OCI-LY1 (cell line): ENCODE data around the gene RAB1A.

Experiments used
- H2AFZ ChIP-seq: fragments of 200-600 bp; sonication (generic), shearing (Covaris generic); 2 replicates; pipeline ENCODE4 v1.6.0; 2014; ENCODE audit warnings: antibody characterized with exemption, mild to moderate bottlenecking, low read length
- H3F3A ChIP-seq: fragments of 200-600 bp; sonication (generic), shearing (Covaris generic); 2 replicates; pipeline ENCODE4 v1.6.0; 2014; ENCODE audit warnings: mild to moderate bottlenecking, antibody characterized with exemption, low read length, moderate library complexity; ENCODE audit not compliant: insufficient read depth
- H3K27ac ChIP-seq: fragments of 200-600 bp; sonication (generic); 2 replicates; pipeline ENCODE4 v1.5.1; 2014; ENCODE audit warnings: low read length, mixed run types, mild to moderate bottlenecking, low read depth; ENCODE audit not compliant: poor library complexity, severe bottlenecking
- H3K27me3 ChIP-seq: fragments of 200-600 bp; sonication (generic); 2 replicates; pipeline ENCODE4 v1.6.0; 2014; ENCODE audit warnings: antibody characterized with exemption, mild to moderate bottlenecking, low read length, moderate library complexity; ENCODE audit not compliant: insufficient read depth
- H3K36me3 ChIP-seq: fragments of 200-600 bp; sonication (generic); 2 replicates; pipeline ENCODE4 v1.6.1; 2014; ENCODE audit warnings: mild to moderate bottlenecking, antibody characterized with exemption, low read length, moderate library complexity, mixed read lengths; ENCODE audit not compliant: insufficient read depth
- H3K4me1 ChIP-seq: fragments of 200-600 bp; sonication (generic); 2 replicates; pipeline ENCODE4 v1.5.1; 2014; ENCODE audit warnings: mild to moderate bottlenecking, low read length, moderate library complexity; ENCODE audit not compliant: insufficient read depth, severe bottlenecking
- H3K4me2 ChIP-seq: fragments of 200-600 bp; sonication (generic), shearing (Covaris generic); 2 replicates; pipeline ENCODE4 v1.6.1; 2014; ENCODE audit warnings: low read length
- H3K4me3 ChIP-seq: fragments of 200-600 bp; sonication (generic); 2 replicates; pipeline ENCODE4 v1.5.1; 2014; ENCODE audit warnings: low read length, low read depth, mild to moderate bottlenecking, mixed read lengths; ENCODE audit not compliant: poor library complexity, severe bottlenecking
- H3K79me2 ChIP-seq: fragments of 200-600 bp; shearing (Covaris generic); 2 replicates; pipeline ENCODE4 v1.6.1; 2016; ENCODE audit warnings: mixed run types, low read length, mixed read lengths; ENCODE audit not compliant: insufficient read depth
- H3K9ac ChIP-seq: fragments of 200-600 bp; sonication (generic), shearing (Covaris generic); 2 replicates; pipeline ENCODE4 v1.6.1; 2014; ENCODE audit warnings: mild to moderate bottlenecking, low read length, mixed read lengths
- H3K9me2 ChIP-seq: fragments of 200-600 bp; sonication (generic), shearing (Covaris generic); 2 replicates; pipeline ENCODE4 v1.6.1; 2014; ENCODE audit warnings: low read depth, mild to moderate bottlenecking, low read length, mixed read lengths
- H3K9me3 ChIP-seq: fragments of 200-600 bp; shearing (Covaris generic); 2 replicates; pipeline ENCODE4 v1.6.1; 2014; ENCODE audit warnings: low read length, mixed read lengths
- H4K20me1 ChIP-seq: fragments of 200-600 bp; sonication (generic), shearing (Covaris generic); 2 replicates; pipeline ENCODE4 v1.6.0; 2016; ENCODE audit warnings: mild to moderate bottlenecking, low read length; ENCODE audit not compliant: insufficient read depth
- CTCF ChIP-seq: fragments of 200-600 bp; sonication (generic), shearing (Covaris generic); IDR thresholded peaks from 2 replicates; pipeline ENCODE4 v1.5.1; 2017; ENCODE audit warnings: mild to moderate bottlenecking, antibody characterized with exemption, low read length, moderate library complexity, mixed read lengths
- EZH2 ChIP-seq: fragments of 200-600 bp; sonication (generic), shearing (Covaris generic); IDR thresholded peaks from 2 replicates; pipeline ENCODE4 v1.8.0; 2017; ENCODE audit warnings: borderline replicate concordance, mixed run types, mild to moderate bottlenecking, antibody characterized with exemption, low read length, moderate library complexity, mixed read lengths

Gene RAB1A

DNA sequence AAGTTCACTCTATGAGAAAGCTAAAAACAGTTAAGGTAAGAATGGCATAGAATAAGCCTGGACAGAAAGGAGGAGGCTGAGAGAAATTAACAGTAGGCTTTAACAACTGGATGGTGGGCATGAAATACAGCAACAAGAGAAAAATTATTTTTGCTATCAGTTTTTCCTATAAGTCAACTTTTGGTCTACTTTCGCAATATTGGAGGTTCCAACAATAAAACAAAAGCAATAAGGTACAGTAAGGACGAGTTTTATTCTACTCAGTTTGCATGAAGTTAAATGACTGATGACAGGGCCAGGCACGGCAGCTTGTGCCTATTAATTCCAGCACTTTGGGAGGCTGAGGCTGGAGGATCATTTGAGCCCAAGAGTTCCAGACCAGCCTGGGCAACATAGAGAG, 17.3 kb downstream of the RAB1A start:
- H3K4me3 ChIP-seq = no peak overlapping the region
- H3K36me3 ChIP-seq = peaks cover 13% of the 10 kb centered on the region; the same call in 1 of the 2 replicates
- no peaks in the 10 kb centered on the region for H3K9me2 ChIP-seq
- peaks cover 25% of the 10 kb centered on the region for H3K4me1 ChIP-seq
- H3K9ac ChIP-seq = no peak overlapping the region
- H3K27me3 ChIP-seq = no peaks in the 10 kb centered on the region
- H3K9me3 ChIP-seq = no peaks in the 10 kb centered on the region
- no peaks in the 10 kb centered on the region for H3F3A ChIP-seq
- no peak overlapping the region for H2AFZ ChIP-seq
- H3K4me2 ChIP-seq = no peak overlapping the region
- H4K20me1 ChIP-seq = peaks cover 4% of the 10 kb centered on the region; the same call in 1 of the 2 replicates
- TF ChIP-seq CTCF (no peak), EZH2 (no peak)
- H3K79me2 ChIP-seq = peaks cover 97% of the 10 kb centered on the region
- no peak overlapping the region for H3K27ac ChIP-seq

DNA sequence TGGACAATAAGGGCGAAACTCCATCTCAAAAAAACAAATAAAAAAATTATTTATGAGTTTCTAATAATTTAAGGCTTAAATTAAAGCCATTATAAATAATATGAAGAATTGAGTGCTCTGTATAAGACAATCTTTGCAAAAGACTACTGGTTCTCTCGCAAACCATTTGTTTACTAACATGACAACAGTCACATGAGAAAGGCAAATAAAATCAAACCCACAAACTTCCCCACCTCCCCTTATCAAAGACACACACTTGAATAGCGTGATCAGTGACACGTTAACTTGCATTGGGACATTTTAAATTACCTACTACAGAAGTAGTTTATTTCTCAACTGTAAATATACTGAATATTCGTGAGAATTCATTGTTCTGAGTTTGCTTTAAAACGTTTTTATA, 21.1 kb downstream of the RAB1A start:
- H3F3A ChIP-seq = no peaks in the 10 kb centered on the region
- TF ChIP-seq EZH2 = no peak
- TF ChIP-seq CTCF = no peak
- H3K36me3 ChIP-seq = peaks cover 19% of the 10 kb centered on the region; the same call in 1 of the 2 replicates
- no peak overlapping the region for H3K9ac ChIP-seq
- no peaks in the 10 kb centered on the region for H4K20me1 ChIP-seq
- H3K4me2 ChIP-seq = no peak overlapping the region
- H3K27ac ChIP-seq = no peak overlapping the region
- no peaks in the 10 kb centered on the region for H3K9me3 ChIP-seq
- no peaks in the 10 kb centered on the region for H3K27me3 ChIP-seq
- H3K79me2 ChIP-seq = peaks cover 89% of the 10 kb centered on the region
- no peak overlapping the region for H2AFZ ChIP-seq
- no peaks in the 10 kb centered on the region for H3K9me2 ChIP-seq
- no peak overlapping the region for H3K4me3 ChIP-seq
- peaks cover 22% of the 10 kb centered on the region for H3K4me1 ChIP-seq

- no peak overlapping the region for H3K4me3 ChIP-seq
- H3K4me1 ChIP-seq = peaks cover 12% of the 10 kb centered on the region
- TF ChIP-seq EZH2 = no peak
- TF ChIP-seq CTCF = no peak
- no peak overlapping the region for H3K9ac ChIP-seq
- no peak overlapping the region for H2AFZ ChIP-seq
- H3K27me3 ChIP-seq = no peaks in the 10 kb centered on the region
- no peak overlapping the region for H3K4me2 ChIP-seq
- H3K36me3 ChIP-seq = peaks cover 24% of the 10 kb centered on the region; the same call in 1 of the 2 replicates
- no peaks in the 10 kb centered on the region for H3K9me3 ChIP-seq
- peaks cover 76% of the 10 kb centered on the region for H3K79me2 ChIP-seq
- no peaks in the 10 kb centered on the region for H3K9me2 ChIP-seq
- H3K27ac ChIP-seq = no peak overlapping the region
- no peaks in the 10 kb centered on the region for H3F3A ChIP-seq
- no peaks in the 10 kb centered on the region for H4K20me1 ChIP-seq
Measured at GRCh38 chr2:65107530-65107929, 22.4 kb downstream of the RAB1A start.
